ENCODE measurements around the gene PDPR.
"Not testable (repeated sequence)": the region's sequence is repeated elsewhere in the genome, so short reads cannot be mapped to it uniquely, and the experiment has no call there.

- TF ChIP-seq, protein P1, sequence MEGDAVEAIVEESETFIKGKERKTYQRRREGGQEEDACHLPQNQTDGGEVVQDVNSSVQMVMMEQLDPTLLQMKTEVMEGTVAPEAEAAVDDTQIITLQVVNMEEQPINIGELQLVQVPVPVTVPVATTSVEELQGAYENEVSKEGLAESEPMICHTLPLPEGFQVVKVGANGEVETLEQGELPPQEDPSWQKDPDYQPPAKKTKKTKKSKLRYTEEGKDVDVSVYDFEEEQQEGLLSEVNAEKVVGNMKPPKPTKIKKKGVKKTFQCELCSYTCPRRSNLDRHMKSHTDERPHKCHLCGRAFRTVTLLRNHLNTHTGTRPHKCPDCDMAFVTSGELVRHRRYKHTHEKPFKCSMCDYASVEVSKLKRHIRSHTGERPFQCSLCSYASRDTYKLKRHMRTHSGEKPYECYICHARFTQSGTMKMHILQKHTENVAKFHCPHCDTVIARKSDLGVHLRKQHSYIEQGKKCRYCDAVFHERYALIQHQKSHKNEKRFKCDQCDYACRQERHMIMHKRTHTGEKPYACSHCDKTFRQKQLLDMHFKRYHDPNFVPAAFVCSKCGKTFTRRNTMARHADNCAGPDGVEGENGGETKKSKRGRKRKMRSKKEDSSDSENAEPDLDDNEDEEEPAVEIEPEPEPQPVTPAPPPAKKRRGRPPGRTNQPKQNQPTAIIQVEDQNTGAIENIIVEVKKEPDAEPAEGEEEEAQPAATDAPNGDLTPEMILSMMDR (IDR thresholded peaks at IDR 0.05), result not testable (repeated sequence)
- not testable (repeated sequence) for TF ChIP-seq POLR2A (IDR thresholded peaks at IDR 0.05)
Observed at GRCh38 chr16:70089289-70089688, 24.8 kb upstream of the PDPR start.

Measured in thyroid gland (tissue), 4 donors.